Measurements from ENCODE around the gene KRR1.

KRR1 gene

GRCh38 chr12:75483431-75483830, 28.0 kb downstream of the KRR1 start:
- Histone ChIP-seq H3K4me2 (peak overlapping the region; percentile 57 to 96 (median 86); a peak in 19 of 22 replicates), H3K27ac (peak overlapping the region in 10 of 11 experiments; percentile 69 to 95 (median 90); a peak in 16 of 22 replicates)

GRCh38 chr12:75482646-75483045, 28.8 kb downstream of the KRR1 start:
- H3K9ac ChIP-seq: peak overlapping the region in 7 of 11 experiments; percentile 74 to 93 (median 84); a peak in 13 of 22 replicates

More at GRCh38 chr12:75483431-75483830, 28.0 kb downstream of the KRR1 start:
- Histone ChIP-seq H4K20me1 (peaks cover 0 to 51% (median 5%) of the 10 kb centered on the region in 11 experiments; a peak in 10 of 22 replicates), H3K4me1 (peaks cover 39 to 87% (median 59%) of the 10 kb centered on the region in 10 experiments), H3K9ac (peak overlapping the region in 6 of 11 experiments; percentile 81 to 93 (median 86); a peak in 10 of 22 replicates), H3K27me3 (no peaks in the 10 kb centered on the region), H3K4me3 (peak overlapping the region in 7 of 10 experiments; percentile 56 to 85 (median 75); a peak in 15 of 20 replicates), H3K36me3 (peaks cover 0 to 66% (median 29%) of the 10 kb centered on the region in 11 experiments; a peak in 14 of 22 replicates), H3K9me3 (replicated peaks in 1 of 11) (peaks cover 0 to 9% (median 0%) of the 10 kb centered on the region in 11 experiments; a peak in 4 of 22 replicates)
- no peak for TF ChIP-seq Cebpa-rat (IDR thresholded peaks at IDR 0.05)

DNA sequence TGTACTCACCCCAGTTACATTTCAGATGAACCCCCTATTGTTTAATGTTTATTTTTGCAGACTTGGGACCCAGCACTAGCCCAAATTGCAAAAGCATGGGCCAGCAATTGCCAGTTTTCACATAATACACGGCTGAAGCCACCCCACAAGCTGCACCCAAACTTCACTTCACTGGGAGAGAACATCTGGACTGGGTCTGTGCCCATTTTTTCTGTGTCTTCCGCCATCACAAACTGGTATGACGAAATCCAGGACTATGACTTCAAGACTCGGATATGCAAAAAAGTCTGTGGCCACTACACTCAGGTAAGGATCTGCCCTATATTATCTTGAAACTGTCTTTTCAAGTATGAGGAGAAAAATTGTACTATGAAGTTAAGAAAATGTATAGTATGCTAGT, 29.6 kb downstream of the KRR1 start:
- peak overlapping the region in 8 of 10 experiments; percentile 53 to 85 (median 74); a peak in 16 of 20 replicates for H3K4me3 ChIP-seq

More at GRCh38 chr12:75482646-75483045, 28.8 kb downstream of the KRR1 start:
- TF ChIP-seq Cebpa-rat (IDR thresholded peaks at IDR 0.05): no peak
- peak overlapping the region; percentile 57 to 96 (median 86) for H3K4me2 ChIP-seq
- peak overlapping the region; percentile 6 to 95 (median 89); a peak in 21 of 22 replicates for H3K27ac ChIP-seq
- H4K20me1 ChIP-seq: peaks cover 0 to 43% (median 5%) of the 10 kb centered on the region in 11 experiments; a peak in 9 of 22 replicates
- H3K9me3 ChIP-seq (replicated peaks in 1 of 11): peaks cover 0 to 9% (median 0%) of the 10 kb centered on the region in 11 experiments; a peak in 4 of 22 replicates
- H3K4me1 ChIP-seq: peaks cover 44 to 84% (median 66%) of the 10 kb centered on the region in 10 experiments
- H3K27me3 ChIP-seq: no peaks in the 10 kb centered on the region
- H3K36me3 ChIP-seq: peaks cover 0 to 58% (median 21%) of the 10 kb centered on the region in 11 experiments; a peak in 14 of 22 replicates
- H3K4me3 ChIP-seq: peak overlapping the region in 8 of 10 experiments; percentile 53 to 85 (median 74); a peak in 16 of 20 replicates

GRCh38 chr12:75481013-75481705, 30.2 kb downstream of the KRR1 start:
- TF ChIP-seq Cebpa-rat (IDR thresholded peaks at IDR 0.05): no peak
- Histone ChIP-seq H3K4me3 (peak overlapping the region; percentile 1 to 85 (median 67); a peak in 18 of 20 replicates), H3K9me3 (replicated peaks in 1 of 11) (peaks cover 0 to 6% (median 0%) of the 10 kb centered on the region in 11 experiments; a peak in 4 of 22 replicates), H3K9ac (peak overlapping the region; percentile 28 to 93 (median 81); a peak in 20 of 22 replicates), H3K27me3 (no peaks in the 10 kb centered on the region), H3K4me2 (peak overlapping the region; percentile 57 to 96 (median 86)), H3K4me1 (peaks cover 44 to 83% (median 71%) of the 10 kb centered on the region in 10 experiments), H3K36me3 (peaks cover 0 to 44% (median 10%) of the 10 kb centered on the region in 11 experiments; a peak in 13 of 22 replicates), H4K20me1 (peaks cover 0 to 28% (median 0%) of the 10 kb centered on the region in 11 experiments; a peak in 8 of 22 replicates), H3K27ac (peak overlapping the region; percentile 68 to 95 (median 89))

More for the DNA sequence above, 29.6 kb downstream of the KRR1 start:
- H3K27me3 ChIP-seq: no peaks in the 10 kb centered on the region
- peak overlapping the region; percentile 68 to 95 (median 89); a peak in 21 of 22 replicates for H3K27ac ChIP-seq
- peak overlapping the region in 10 of 11 experiments; percentile 52 to 93 (median 82); a peak in 19 of 22 replicates for H3K9ac ChIP-seq
- H3K36me3 ChIP-seq: peaks cover 0 to 50% (median 12%) of the 10 kb centered on the region in 11 experiments; a peak in 13 of 22 replicates
- peak overlapping the region; percentile 57 to 96 (median 86) for H3K4me2 ChIP-seq
- TF ChIP-seq Cebpa-rat (IDR thresholded peaks at IDR 0.05): peak in 2 of 11 experiments; percentile 23 to 26; a peak in 2 of 22 replicates
- peaks cover 0 to 34% (median 0%) of the 10 kb centered on the region in 11 experiments; a peak in 9 of 22 replicates for H4K20me1 ChIP-seq
- peaks cover 44 to 84% (median 71%) of the 10 kb centered on the region in 10 experiments for H3K4me1 ChIP-seq
- H3K9me3 ChIP-seq (replicated peaks in 1 of 11): peaks cover 0 to 6% (median 0%) of the 10 kb centered on the region in 11 experiments; a peak in 4 of 22 replicates

- Histone ChIP-seq H3K27me3 (no peaks in the 10 kb centered on the region), H3K4me1 (peaks cover 44 to 82% (median 70%) of the 10 kb centered on the region in 10 experiments), H3K9me3 (replicated peaks in 1 of 11) (peaks cover 0 to 6% (median 0%) of the 10 kb centered on the region in 11 experiments; a peak in 4 of 22 replicates), H3K9ac (peak within 1 kb of the TSS; percentile 28 to 93 (median 81); a peak in 20 of 22 replicates), H3K36me3 (peaks cover 0 to 37% (median 6%) of the 10 kb centered on the region in 11 experiments; a peak in 11 of 22 replicates), H4K20me1 (peaks cover 0 to 22% (median 0%) of the 10 kb centered on the region in 11 experiments; a peak in 6 of 22 replicates), H3K4me2 (peak within 1 kb of the TSS; percentile 57 to 96 (median 86)), H3K4me3 (peak within 1 kb of the TSS; percentile 1 to 85 (median 67); a peak in 18 of 20 replicates), H3K27ac (peak within 1 kb of the TSS; percentile 68 to 95 (median 89))
- peak in 4 of 11 experiments; percentile 25 to 79 (median 48); a peak in 5 of 22 replicates for TF ChIP-seq Cebpa-rat (IDR thresholded peaks at IDR 0.05)
Measured at GRCh38 chr12:75480469-75480949, 30.9 kb downstream of the KRR1 start, which contains the start of gene GLIPR1. Gene GLIPR1 (plus strand): TSS chr12:75480755. CDS start chr12:75480881, 126 bp downstream.

DNA sequence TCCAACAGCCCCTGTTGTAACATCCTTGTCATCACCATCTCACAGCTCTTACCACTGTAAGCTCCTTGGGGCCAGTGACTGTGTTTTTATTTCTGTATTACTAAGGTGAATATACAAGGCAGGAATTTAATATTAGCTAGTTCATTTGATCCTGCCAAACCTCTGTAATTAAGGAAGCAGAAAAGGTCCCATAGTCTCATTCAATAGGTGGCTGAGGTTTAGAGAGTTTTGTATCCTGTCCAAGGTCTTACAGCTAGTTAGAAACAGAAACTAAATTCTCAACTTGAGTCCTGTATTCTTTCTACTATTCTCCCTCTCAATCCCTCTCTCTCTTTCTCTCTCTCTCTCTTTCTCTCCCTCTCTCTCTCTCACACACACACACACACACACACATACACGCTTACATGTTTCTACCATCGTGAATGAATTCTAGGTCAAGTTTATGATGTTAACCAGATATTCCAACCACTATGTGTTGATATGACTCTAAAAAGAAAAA, 31.4 kb downstream of the KRR1 start:
- Histone ChIP-seq H3K9me3 (replicated peaks in 1 of 11) (peaks cover 0 to 6% (median 0%) of the 10 kb centered on the region in 11 experiments; a peak in 4 of 22 replicates), H3K9ac (peak overlapping the region in 10 of 11 experiments; percentile 19 to 93 (median 82); a peak in 17 of 22 replicates), H4K20me1 (peaks cover 0 to 18% (median 0%) of the 10 kb centered on the region in 11 experiments; a peak in 6 of 22 replicates), H3K36me3 (peaks cover 0 to 34% (median 4%) of the 10 kb centered on the region in 11 experiments; a peak in 11 of 22 replicates), H3K27ac (peak overlapping the region; percentile 68 to 95 (median 89); a peak in 21 of 22 replicates), H3K4me2 (peak overlapping the region; percentile 57 to 96 (median 86)), H3K4me3 (peak overlapping the region in 8 of 10 experiments; percentile 53 to 85 (median 74); a peak in 14 of 20 replicates), H3K27me3 (no peaks in the 10 kb centered on the region), H3K4me1 (peaks cover 44 to 82% (median 69%) of the 10 kb centered on the region in 10 experiments)
- TF ChIP-seq Cebpa-rat (IDR thresholded peaks at IDR 0.05): no peak

GRCh38 chr12:75478116-75478794, 33.2 kb downstream of the KRR1 start:
- peak overlapping the region in 5 of 10 experiments; percentile 25 to 48 (median 37); a peak in 9 of 20 replicates for H3K4me3 ChIP-seq
- no peaks in the 10 kb centered on the region for H3K27me3 ChIP-seq
- peaks cover 41 to 82% (median 67%) of the 10 kb centered on the region in 10 experiments for H3K4me1 ChIP-seq
- H3K4me2 ChIP-seq: peak overlapping the region; percentile 6 to 96 (median 86); a peak in 20 of 22 replicates
- H3K36me3 ChIP-seq: peaks cover 0 to 16% (median 0%) of the 10 kb centered on the region in 11 experiments; a peak in 8 of 22 replicates
- peak in 10 of 11 experiments; percentile 13 to 98 (median 90); a peak in 17 of 22 replicates for TF ChIP-seq Cebpa-rat (IDR thresholded peaks at IDR 0.05)
- H3K27ac ChIP-seq: peak overlapping the region; percentile 49 to 95 (median 89)
- peaks cover 0 to 4% (median 0%) of the 10 kb centered on the region in 11 experiments; a peak in 3 of 22 replicates for H3K9me3 ChIP-seq (replicated peaks in 1 of 11)
- peak overlapping the region in 9 of 11 experiments; percentile 23 to 89 (median 66); a peak in 18 of 22 replicates for H3K9ac ChIP-seq
- peaks cover 0 to under 1% (median 0%) of the 10 kb centered on the region in 11 experiments; a peak in 2 of 22 replicates for H4K20me1 ChIP-seq

Measured in BLaER1 treated with 17β-estradiol and CSF1 and Interleukin-3, amounts not matched to agents 10 nM and 100 nM (cell line).